Measurements from ENCODE around the gene CRTAC1. TPM values are rescaled to one million over a fixed set of nuclear protein-coding genes. Genes with fewer than 3 reads are reported as not detected.

Gene CRTAC1
- total RNA-seq, 1 experiment from 2014 or later: not detected

DNA sequence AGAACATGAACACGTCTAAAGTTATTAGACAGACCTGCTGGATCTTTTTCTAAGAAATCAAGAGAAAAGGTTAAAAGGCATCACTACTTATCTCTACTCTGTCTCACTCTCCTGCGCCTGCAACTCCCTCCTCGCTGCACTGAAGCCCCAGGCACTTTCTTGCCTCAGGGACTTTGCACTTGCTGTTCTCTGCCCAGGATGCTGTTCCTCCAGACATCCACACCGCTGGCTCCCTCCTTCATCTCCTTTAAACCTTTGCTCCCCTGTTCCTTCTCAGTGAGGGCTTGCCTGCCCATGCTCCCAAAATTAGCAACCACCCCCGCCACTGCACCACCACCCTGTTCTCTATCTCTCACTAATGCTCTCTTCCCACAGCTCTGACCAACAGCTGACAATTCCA is 93.4 kb downstream of the CRTAC1 start:
- no peak for DNase-seq (ENCODE audit: low spot score)
- intact Hi-C loops (cut with micrococcal nuclease; ENCODE audit: unreplicated experiment): no loop called here
- no peaks in the 10 kb centered on the region for H3K4me1 ChIP-seq (ENCODE audit: insufficient read depth, low read length, poor library complexity, severe bottlenecking)
- H3K27me3 ChIP-seq (replicated peaks; ENCODE audit: insufficient read depth, low read depth, low read length, poor library complexity): peaks cover 49% of the 10 kb centered on the region
- no peak overlapping the region for H3K4me3 ChIP-seq (ENCODE audit: low read depth, low read length, poor library complexity, severe bottlenecking)
- TF ChIP-seq EZH2 (IDR thresholded peaks at IDR 0.05; ENCODE audit: borderline replicate concordance, low read depth, low read length, poor library complexity, severe bottlenecking): no peak
- TF ChIP-seq, protein P1, sequence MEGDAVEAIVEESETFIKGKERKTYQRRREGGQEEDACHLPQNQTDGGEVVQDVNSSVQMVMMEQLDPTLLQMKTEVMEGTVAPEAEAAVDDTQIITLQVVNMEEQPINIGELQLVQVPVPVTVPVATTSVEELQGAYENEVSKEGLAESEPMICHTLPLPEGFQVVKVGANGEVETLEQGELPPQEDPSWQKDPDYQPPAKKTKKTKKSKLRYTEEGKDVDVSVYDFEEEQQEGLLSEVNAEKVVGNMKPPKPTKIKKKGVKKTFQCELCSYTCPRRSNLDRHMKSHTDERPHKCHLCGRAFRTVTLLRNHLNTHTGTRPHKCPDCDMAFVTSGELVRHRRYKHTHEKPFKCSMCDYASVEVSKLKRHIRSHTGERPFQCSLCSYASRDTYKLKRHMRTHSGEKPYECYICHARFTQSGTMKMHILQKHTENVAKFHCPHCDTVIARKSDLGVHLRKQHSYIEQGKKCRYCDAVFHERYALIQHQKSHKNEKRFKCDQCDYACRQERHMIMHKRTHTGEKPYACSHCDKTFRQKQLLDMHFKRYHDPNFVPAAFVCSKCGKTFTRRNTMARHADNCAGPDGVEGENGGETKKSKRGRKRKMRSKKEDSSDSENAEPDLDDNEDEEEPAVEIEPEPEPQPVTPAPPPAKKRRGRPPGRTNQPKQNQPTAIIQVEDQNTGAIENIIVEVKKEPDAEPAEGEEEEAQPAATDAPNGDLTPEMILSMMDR (conservative IDR thresholded peaks at IDR 0.05; ENCODE audit: low read depth, low read length): no peak
- no peak overlapping the region for H3K27ac ChIP-seq (ENCODE audit: low read depth, low read length, poor library complexity, severe bottlenecking)
- no peaks in the 10 kb centered on the region for H3K9me3 ChIP-seq (ENCODE audit: low read depth, low read length, poor library complexity, severe bottlenecking)
- POLR2A ChIA-PET (ENCODE audit: low non-redundant PET): no interaction called here
- CTCF ChIA-PET: no interaction called here
- no TSS peak for BruUV-seq (replicated peaks)
- H3K36me3 ChIP-seq (ENCODE audit: insufficient read depth, low read length, poor library complexity, severe bottlenecking): no peaks in the 10 kb centered on the region

GRCh38 chr10:97936126-97936525 is 94.3 kb downstream of the CRTAC1 start:
- ChIA-PET CTCF (no interaction called here), POLR2A (ENCODE audit: low non-redundant PET) (no interaction called here)
- TF ChIP-seq EZH2 (IDR thresholded peaks at IDR 0.05; ENCODE audit: borderline replicate concordance, low read depth, low read length, poor library complexity, severe bottlenecking): no peak
- TF ChIP-seq, protein P1 (conservative IDR thresholded peaks at IDR 0.05; ENCODE audit: low read depth, low read length): no peak
- no TSS peak for BruUV-seq (replicated peaks)
- no peak overlapping the region for H3K27ac ChIP-seq (ENCODE audit: low read depth, low read length, poor library complexity, severe bottlenecking)
- H3K4me3 ChIP-seq (ENCODE audit: low read depth, low read length, poor library complexity, severe bottlenecking): no peak overlapping the region
- intact Hi-C loops (cut with micrococcal nuclease; ENCODE audit: unreplicated experiment): no loop called here
- H3K36me3 ChIP-seq (ENCODE audit: insufficient read depth, low read length, poor library complexity, severe bottlenecking): no peaks in the 10 kb centered on the region
- no peaks in the 10 kb centered on the region for H3K4me1 ChIP-seq (ENCODE audit: insufficient read depth, low read length, poor library complexity, severe bottlenecking)
- no peak for DNase-seq (ENCODE audit: low spot score)
- peaks cover 46% of the 10 kb centered on the region for H3K27me3 ChIP-seq (replicated peaks; ENCODE audit: insufficient read depth, low read depth, low read length, poor library complexity)
- H3K9me3 ChIP-seq (ENCODE audit: low read depth, low read length, poor library complexity, severe bottlenecking): no peaks in the 10 kb centered on the region

- CTCF ChIA-PET: no interaction called here
- POLR2A ChIA-PET (ENCODE audit: low non-redundant PET): no interaction called here
- peaks cover 33% of the 10 kb centered on the region for H3K27me3 ChIP-seq (replicated peaks; ENCODE audit: insufficient read depth, low read depth, low read length, poor library complexity)
- H3K4me3 ChIP-seq (ENCODE audit: low read depth, low read length, poor library complexity, severe bottlenecking): no peak overlapping the region
- H3K4me1 ChIP-seq (ENCODE audit: insufficient read depth, low read length, poor library complexity, severe bottlenecking): no peaks in the 10 kb centered on the region
- H3K27ac ChIP-seq (ENCODE audit: low read depth, low read length, poor library complexity, severe bottlenecking): no peak overlapping the region
- intact Hi-C loops (cut with micrococcal nuclease; ENCODE audit: unreplicated experiment): no loop called here
- TF ChIP-seq, protein P1 (conservative IDR thresholded peaks at IDR 0.05; ENCODE audit: low read depth, low read length): no peak
- no peak for TF ChIP-seq EZH2 (IDR thresholded peaks at IDR 0.05; ENCODE audit: borderline replicate concordance, low read depth, low read length, poor library complexity, severe bottlenecking)
- no peak for DNase-seq (ENCODE audit: low spot score)
- no TSS peak for BruUV-seq (replicated peaks)
- H3K9me3 ChIP-seq (ENCODE audit: low read depth, low read length, poor library complexity, severe bottlenecking): no peaks in the 10 kb centered on the region
- no peaks in the 10 kb centered on the region for H3K36me3 ChIP-seq (ENCODE audit: insufficient read depth, low read length, poor library complexity, severe bottlenecking)
Observed at GRCh38 chr10:97932932-97933530, 97.4 kb downstream of the CRTAC1 start.
